K562 (cell line): ENCODE results near the gene PMFBP1. TPM values are rescaled to one million over a fixed set of nuclear protein-coding genes. Genes with fewer than 3 reads are reported as not detected.

Source experiments
- ATAC-seq: fragments of 200-7000 bp; cut with Tn5 transposase; 3 replicates; pipeline ENCODE4 v1.9.1; 2020; ENCODE audit warnings: moderate library complexity
- BruUV-seq: library from RNA; stranded (reverse); fragments of 400-500 nt; replicated peaks from 2 replicates; lab custom pipeline; 2021; lab: Mats Ljungman, UMichigan
- CTCF ChIA-PET: fragments of 300-600 bp; formaldehyde crosslinking; extraction: SDS; loops from one replicate; lab custom pipeline; 2021; ENCODE audit warnings: low intra/inter-chr PET ratio; lab: Yijun Ruan, JAX
- POLR2A ChIA-PET: fragments of 300-600, 350-650 bp; sonication (Branson Sonifier 250); formaldehyde crosslinking; extraction: SDS; loops from one replicate; lab custom pipeline; 2021; ENCODE audit warnings: antibody characterized with exemption, inconsistent platforms; lab: Yijun Ruan, JAX
- DNase-seq, 4 experiments: peaks; one replicate each; pipeline versions ENCODE4 v3.0.0 to v3.0.0-alpha.2; 2011 to 2018; ENCODE audit warnings: low spot score in 3 of 4, mixed read lengths in 3 of 4; ENCODE audit errors: extremely low read depth in 1 of 4
- FAIRE-seq: peaks from 2 replicates; lab custom pipeline; 2011; peaks lifted over from hg19 to GRCh38; lab: Jason Lieb, UNC
- H2AFZ ChIP-seq: 2 replicates; pipeline ENCODE4 v1.6.0; 2011; ENCODE audit warnings: low read depth, low read length, control low read depth, inconsistent platforms
- H3K27ac ChIP-seq: fragments of 200-600 bp; 3 replicates; pipeline ENCODE4 v1.8.0; 2011; ENCODE audit warnings: low read depth, mild to moderate bottlenecking, control low read depth, inconsistent platforms, low read length, moderate library complexity, mixed read lengths; ENCODE audit errors: extremely low read depth
- H3K27me3 ChIP-seq, 2 experiments: fragments of 300-600 bp in 1 of 2; 2 replicates in 1 of 2; 3 replicates in 1 of 2; pipeline versions ENCODE4 v1.6.0 to v1.8.0; 2011; ENCODE audit warnings: inconsistent platforms in 2 of 2, low read length in 2 of 2, mild to moderate bottlenecking in 1 of 2, mixed read lengths in 1 of 2, moderate library complexity in 1 of 2; ENCODE audit not compliant: control insufficient read depth in 2 of 2, insufficient read depth in 2 of 2
- H3K36me3 ChIP-seq: fragments of 300-600 bp; 3 replicates; pipeline ENCODE4 v1.8.0; 2011; ENCODE audit warnings: mild to moderate bottlenecking, low read length, inconsistent platforms; ENCODE audit not compliant: control insufficient read depth, insufficient read depth
- H3K4me1 ChIP-seq, 2 experiments: fragments of 200-600 bp in 1 of 2; replicated peaks in 1 of 2; 2 replicates in 1 of 2; 3 replicates in 1 of 2; pipeline versions ENCODE4 v1.5.1 to v1.8.0; 2011; ENCODE audit warnings: inconsistent platforms in 2 of 2, low read length in 2 of 2, mild to moderate bottlenecking in 1 of 2, mixed read lengths in 1 of 2, moderate library complexity in 1 of 2; ENCODE audit not compliant: control insufficient read depth in 2 of 2, insufficient read depth in 2 of 2
- H3K4me2 ChIP-seq: 2 replicates; pipeline ENCODE4 v1.6.1; 2011; ENCODE audit warnings: low read length, control low read depth, inconsistent platforms, mixed read lengths; ENCODE audit not compliant: insufficient read depth
- H3K4me3 ChIP-seq: fragments of 200-600 bp; sonication (generic), shearing (Covaris generic); 2 replicates; pipeline ENCODE4 v1.5.1; 2016; ENCODE audit warnings: control low read depth, inconsistent platforms
- H3K79me2 ChIP-seq: fragments of 200-600 bp; 3 replicates; pipeline ENCODE4 v1.8.0; 2011; ENCODE audit warnings: low read length, inconsistent platforms; ENCODE audit not compliant: control insufficient read depth, insufficient read depth
- H3K9ac ChIP-seq, 2 experiments: 2 replicates each; pipeline versions ENCODE4 v1.6.0 to v1.6.1; 2011; ENCODE audit warnings: low read depth in 2 of 2, low read length in 2 of 2, control low read depth in 1 of 2, inconsistent platforms in 1 of 2, mild to moderate bottlenecking in 1 of 2, mixed read lengths in 1 of 2; ENCODE audit not compliant: insufficient read depth in 1 of 2
- H3K9me1 ChIP-seq: one replicate; pipeline ENCODE4 v1.6.0; 2011; ENCODE audit warnings: inconsistent platforms, mild to moderate bottlenecking, low read length, moderate library complexity; ENCODE audit not compliant: control insufficient read depth, insufficient read depth
- H3K9me3 ChIP-seq: replicated peaks from 2 replicates; pipeline ENCODE4 v1.5.1; 2011; ENCODE audit warnings: low read depth, low read length, inconsistent platforms; ENCODE audit not compliant: control insufficient read depth, insufficient read depth
- H4K20me1 ChIP-seq: replicated peaks from 2 replicates; pipeline ENCODE4 v1.6.1; 2011; ENCODE audit warnings: low read length, inconsistent platforms, mixed read lengths; ENCODE audit not compliant: control insufficient read depth, insufficient read depth
- ATF1 ChIP-seq, 2 experiments: fragments of 450-650 bp in 1 of 2; IDR thresholded peaks; 2 replicates each; pipeline ENCODE4 v1.6.1; 2016; ENCODE audit warnings: missing compliant biosample characterization in 1 of 2, missing genetic modification characterization in 1 of 2
- DPF2 ChIP-seq: fragments of 450-650 bp; IDR thresholded peaks from 2 replicates; pipeline ENCODE4 v1.6.1; 2016
- HDAC2 ChIP-seq: fragments of 450-650 bp; IDR thresholded peaks from 2 replicates; pipeline ENCODE4 v1.6.1; 2016; ENCODE audit warnings: mild to moderate bottlenecking
- HMGN3 ChIP-seq: IDR thresholded peaks from 2 replicates; pipeline ENCODE4 v1.6.1; 2011; ENCODE audit warnings: borderline replicate concordance, low read depth, mild to moderate bottlenecking, mixed read lengths, low read length; ENCODE audit not compliant: insufficient read length; ENCODE audit errors: extremely low read depth
- KAT7 ChIP-seq: sonication (generic); formaldehyde crosslinking; IDR thresholded peaks from 2 replicates; pipeline ENCODE4 v1.8.0; 2022; ENCODE audit warnings: missing genetic modification reagents, mild to moderate bottlenecking, borderline replicate concordance
- LCOR ChIP-seq: sonication (generic); formaldehyde crosslinking; IDR thresholded peaks from 2 replicates; pipeline ENCODE4 v1.8.0; 2022; ENCODE audit warnings: mild to moderate bottlenecking, missing genetic modification reagents
- MYBL2 ChIP-seq, 2 experiments: fragments of 450-650 bp in 1 of 2; sonication (generic) in 1 of 2; formaldehyde crosslinking in 1 of 2; IDR thresholded peaks; 2 replicates each; pipeline versions ENCODE4 v1.6.1 to v1.8.1; 2017 to 2022; ENCODE audit warnings: borderline replicate concordance in 1 of 2, inconsistent platforms in 1 of 2, low read depth in 1 of 2, mild to moderate bottlenecking in 1 of 2, missing genetic modification reagents in 1 of 2, moderate library complexity in 1 of 2
- PCBP2 ChIP-seq: fragments of 200-400 bp; formaldehyde crosslinking; IDR thresholded peaks from 2 replicates; pipeline ENCODE4 v1.6.1; 2018; ENCODE audit warnings: low read length, low read depth, mild to moderate bottlenecking, moderate library complexity; ENCODE audit not compliant: poor library complexity, severe bottlenecking
- SIX5 ChIP-seq, 2 experiments: IDR thresholded peaks; 2 replicates each; pipeline ENCODE4 v1.6.1; 2011; ENCODE audit warnings: low read length in 2 of 2, borderline replicate concordance in 1 of 2, low read depth in 1 of 2, mild to moderate bottlenecking in 1 of 2, moderate library complexity in 1 of 2; ENCODE audit not compliant: insufficient read depth in 1 of 2
- SMAD3 ChIP-seq: fragments of 450-650 bp; formaldehyde crosslinking; conservative IDR thresholded peaks from 2 replicates; pipeline ENCODE4 v1.4.0; 2020; ENCODE audit warnings: mild to moderate bottlenecking
- TARDBP ChIP-seq: fragments of 450-650 bp; IDR thresholded peaks from 2 replicates; pipeline ENCODE4 v1.6.1; 2016
- TCF3 ChIP-seq: sonication (generic); formaldehyde crosslinking; IDR thresholded peaks from 2 replicates; pipeline ENCODE4 v1.4.0; 2020; ENCODE audit warnings: mild to moderate bottlenecking, missing genetic modification reagents
- TCFL5 ChIP-seq: fragments of 250-450 bp; sonication (Bioruptor Pico); conservative IDR thresholded peaks from 2 replicates; pipeline ENCODE4 v1.6.1; 2021; ENCODE audit warnings: mild to moderate bottlenecking, moderate library complexity, matching md5 sums
- ZEB2 ChIP-seq: fragments of 450-650 bp; IDR thresholded peaks from 2 replicates; pipeline ENCODE4 v1.6.1; 2016
- ZNF655 ChIP-seq: fragments of 250-450 bp; sonication (Bioruptor Pico); IDR thresholded peaks from 2 replicates; pipeline ENCODE4 v1.5.0; 2021
- WGBS: fragments of 100-300 bp; shearing (Covaris generic); methylation state at CpG from one replicate; pipeline ENCODE4 v1.1.6; 2016; ENCODE audit warnings: low coverage, mixed read lengths; ENCODE audit not compliant: insufficient coverage; ENCODE audit errors: missing lambda C conversion rate; 5-methylcytosine and 5-hydroxymethylcytosine counted together
- in situ Hi-C: fragments of 300-500 bp; cut with MboI; formaldehyde crosslinking; loops from 4 replicates; pipeline ENCODE4 v1.15.0; 2018; ENCODE audit warnings: inconsistent platforms, mixed read lengths
- intact Hi-C: fragments of 100-400 bp; cut with micrococcal nuclease; formaldehyde crosslinking; loops from 2 replicates; pipeline ENCODE4 v1.14.2; 2022
- polyA plus RNA-seq, 8 experiments: library from polyadenylated mRNA; depleted of rRNA in 4 of 8; stranded (reverse) in 5 of 8; unstranded in 3 of 8; fragments of >200 nt; fragmentation: Nextera tagmentation in 2 of 8; fragmentation: Illumina TruSeq in 1 of 8; extraction: Ambion mirVana in 2 of 8; extraction: Trizol in 1 of 8; gene quantifications; 2 replicates each; pipeline versions ENCODE4 v1.2.1 to v1.2.3, GENCODE V29; 2011 to 2014; ENCODE audit warnings: inconsistent platforms in 1 of 8, missing spikeins in 1 of 8
- total RNA-seq, 7 experiments: library from RNA; depleted of rRNA in 6 of 7; stranded (reverse); fragments of >200 nt in 6 of 7; fragmentation: Illumina TruSeq in 2 of 7; extraction: Trizol in 2 of 7; gene quantifications; 2 replicates each; pipeline versions ENCODE4 v1.2.1 to v1.2.3, GENCODE V29; 2011 to 2021; ENCODE audit warnings: low replicate concordance in 1 of 7

The PMFBP1 gene
- total and polyA plus RNA-seq, 9 of the 15 experiments (the other 6 are each of a cell fraction or from before 2014, with no cell fraction given), result 0.13 to 0.91 (median 0.47) TPM

- TF ChIP-seq PCBP2, result no peak
- no peak for TF ChIP-seq HMGN3
- no peak for TF ChIP-seq TCF3 (CRISPR knock-in tag)
- no peak for TF ChIP-seq DPF2
- no peak for TF ChIP-seq ATF1 (CRISPR knock-in tag; IDR thresholded peaks at IDR 0.05)
- no peak for TF ChIP-seq ATF1 (tag; IDR thresholded peaks at IDR 0.05)
- no peak for TF ChIP-seq SIX5 (IDR thresholded peaks at IDR 0.05; ENCODE audit: borderline replicate concordance in 1 of 2, insufficient read depth in 1 of 2, low read depth in 1 of 2, low read length in 2 of 2)
Observed at GRCh38 chr16:72168365-72168764, 3.6 kb downstream of the PMFBP1 start (continued).

- under 1% methylated on average over 6 of the region's 6 CpGs for WGBS
Observed at GRCh38 chr16:72166954-72167561, 4.9 kb downstream of the PMFBP1 start.

More at GRCh38 chr16:72166954-72167561, 4.9 kb downstream of the PMFBP1 start:
- FAIRE-seq, result no peak
- H3K27ac ChIP-seq, result no peak overlapping the region
- no peak for TF ChIP-seq ZNF655 (CRISPR knock-in tag)
- TF ChIP-seq MYBL2 (IDR thresholded peaks at IDR 0.05; ENCODE audit: low read depth), result no peak
- TF ChIP-seq MYBL2 (CRISPR knock-in tag; IDR thresholded peaks at IDR 0.05; ENCODE audit: borderline replicate concordance), result no peak
- no peak for TF ChIP-seq TARDBP
- no peak for TF ChIP-seq TCFL5 (CRISPR knock-in tag)
- no peak for TF ChIP-seq KAT7 (CRISPR knock-in tag)
- TF ChIP-seq SMAD3 (CRISPR knock-in tag), result no peak
- no peak for TF ChIP-seq HDAC2
- TF ChIP-seq LCOR (CRISPR knock-in tag), result no peak
- no peak for TF ChIP-seq ZEB2
- H3K79me2 ChIP-seq, result no peaks in the 10 kb centered on the region
- no peak overlapping the region for H2AFZ ChIP-seq
- DNase-seq, result no peak
- no peak overlapping the region for H3K4me3 ChIP-seq
- ChIA-PET CTCF (no interaction called here), POLR2A (interaction anchor here (0.6 to 1.2 kb wide), 2 partner anchors 19 to 36 kb away, joined by 3 to 4 read pairs; no protein-coding TSS in a partner anchor)
- no peak for ATAC-seq
- intact Hi-C loops (no loop called here), in situ Hi-C loops (no loop called here)
- no peaks in the 10 kb centered on the region for H3K9me1 ChIP-seq
- H3K9me3 ChIP-seq, result no peaks in the 10 kb centered on the region
- no TSS peak for BruUV-seq
- H3K36me3 ChIP-seq, result no peaks in the 10 kb centered on the region
- H4K20me1 ChIP-seq, result no peaks in the 10 kb centered on the region
- H3K27me3 ChIP-seq, result 0 out of 5 replicates have a peak, but pooled peaks cover 0 to 7% of the 10 kb centered on the region in 2 experiments
- no peak overlapping the region for H3K4me2 ChIP-seq
- H3K9ac ChIP-seq, result no peak overlapping the region
- no peaks in the 10 kb centered on the region for H3K4me1 ChIP-seq
